Skeletal muscle tissue (tissue), 4 donors: ENCODE results near the gene CMTM7. TPM values are rescaled to one million over a fixed set of nuclear protein-coding genes. Genes with fewer than 3 reads are reported as not detected.

Source experiments
- H3K27ac ChIP-seq: one replicate; pipeline ENCODE4 v1.7.0; 2013; ENCODE audit warnings: mild to moderate bottlenecking, low read depth, low read length, inconsistent platforms
- H3K27me3 ChIP-seq, 3 donors: one replicate each; pipeline ENCODE4 v1.7.0; 2013; ENCODE audit warnings: low read length in 3 of 3; ENCODE audit not compliant: control insufficient read depth in 3 of 3, insufficient read depth in 3 of 3
- H3K36me3 ChIP-seq, 3 donors: one replicate each; pipeline ENCODE4 v1.7.0; 2013; ENCODE audit warnings: low read length in 3 of 3; ENCODE audit not compliant: control insufficient read depth in 3 of 3, insufficient read depth in 3 of 3
- H3K4me1 ChIP-seq, 3 donors: one replicate each; pipeline ENCODE4 v1.7.0; 2013; ENCODE audit warnings: low read length in 3 of 3, mild to moderate bottlenecking in 3 of 3; ENCODE audit not compliant: control insufficient read depth in 3 of 3, insufficient read depth in 3 of 3
- H3K4me3 ChIP-seq, 3 donors: one replicate each; pipeline ENCODE4 v1.7.0; 2013; ENCODE audit warnings: low read length in 3 of 3
- H3K9ac ChIP-seq, 3 donors: one replicate each; pipeline ENCODE4 v1.7.0; 2013; ENCODE audit warnings: low read length in 3 of 3, mild to moderate bottlenecking in 3 of 3, moderate library complexity in 2 of 3, low read depth in 1 of 3
- H3K9me3 ChIP-seq, 3 donors: one replicate each; pipeline ENCODE4 v1.7.0; 2013; ENCODE audit warnings: low read length in 3 of 3; ENCODE audit not compliant: control insufficient read depth in 3 of 3
- total RNA-seq: library from RNA; depleted of rRNA; stranded (reverse); fragments of >200 nt; gene quantifications from one replicate; pipeline ENCODE4 v1.2.3, GENCODE V29; 2014
- donor health status: Osteomylitis.

The CMTM7 gene
- total RNA-seq, 1 donor from 2014 or later: 3.7 TPM

DNA sequence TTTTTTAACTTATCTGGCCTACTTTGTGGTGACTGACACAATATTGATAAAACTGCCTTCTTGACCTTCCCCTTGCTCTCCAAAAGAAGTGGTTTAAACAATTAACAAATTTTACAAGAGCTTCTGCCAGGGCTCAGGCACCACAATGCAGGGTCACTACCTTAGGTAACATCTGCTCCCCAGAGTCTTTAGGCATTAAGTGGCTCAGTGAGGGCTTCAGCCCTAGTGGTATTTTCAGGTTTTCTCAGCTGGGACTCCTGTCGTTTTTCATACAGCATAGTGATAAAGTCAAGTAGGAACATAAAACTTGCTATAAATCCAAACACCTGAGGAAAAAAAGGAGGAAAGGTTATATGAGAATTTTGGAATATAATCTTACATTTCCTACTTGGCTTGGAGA, 92.1 kb downstream of the CMTM7 start:
- H3K36me3 ChIP-seq: peaks cover 0 to 5% (median 3%) of the 10 kb centered on the region in 3 donors

DNA sequence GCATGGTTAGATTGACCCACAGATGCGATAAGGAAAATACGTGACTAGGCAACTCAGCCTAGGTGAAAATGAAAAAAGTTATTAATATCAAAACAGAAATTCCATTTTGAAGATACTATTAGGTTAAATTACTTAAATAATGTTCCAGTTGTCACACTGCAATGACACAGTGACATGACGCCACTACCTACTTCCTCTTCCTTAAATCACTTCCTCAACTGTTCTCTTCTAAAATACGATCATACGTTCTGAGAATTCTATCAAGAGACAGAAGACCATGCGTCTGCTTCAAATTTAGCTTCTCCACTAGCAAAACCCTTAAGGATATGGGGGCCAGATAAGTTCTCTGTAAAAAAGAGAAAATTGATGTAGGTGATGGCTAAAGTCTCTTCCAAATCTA, 92.8 kb downstream of the CMTM7 start:
- Histone ChIP-seq H3K4me3 (no peak overlapping the region), H3K36me3 (peaks cover 0 to 5% (median 3%) of the 10 kb centered on the region in 3 donors), H3K9ac (no peak overlapping the region), H3K9me3 (no peaks in the 10 kb centered on the region), H3K4me1 (no peaks in the 10 kb centered on the region), H3K27me3 (no peaks in the 10 kb centered on the region), H3K27ac (no peak overlapping the region)

More for the DNA sequence above, 92.1 kb downstream of the CMTM7 start:
- H3K27ac ChIP-seq: no peak overlapping the region
- H3K9ac ChIP-seq: no peak overlapping the region
- no peak overlapping the region for H3K4me3 ChIP-seq
- no peaks in the 10 kb centered on the region for H3K27me3 ChIP-seq
- no peaks in the 10 kb centered on the region for H3K4me1 ChIP-seq
- H3K9me3 ChIP-seq: no peaks in the 10 kb centered on the region

DNA sequence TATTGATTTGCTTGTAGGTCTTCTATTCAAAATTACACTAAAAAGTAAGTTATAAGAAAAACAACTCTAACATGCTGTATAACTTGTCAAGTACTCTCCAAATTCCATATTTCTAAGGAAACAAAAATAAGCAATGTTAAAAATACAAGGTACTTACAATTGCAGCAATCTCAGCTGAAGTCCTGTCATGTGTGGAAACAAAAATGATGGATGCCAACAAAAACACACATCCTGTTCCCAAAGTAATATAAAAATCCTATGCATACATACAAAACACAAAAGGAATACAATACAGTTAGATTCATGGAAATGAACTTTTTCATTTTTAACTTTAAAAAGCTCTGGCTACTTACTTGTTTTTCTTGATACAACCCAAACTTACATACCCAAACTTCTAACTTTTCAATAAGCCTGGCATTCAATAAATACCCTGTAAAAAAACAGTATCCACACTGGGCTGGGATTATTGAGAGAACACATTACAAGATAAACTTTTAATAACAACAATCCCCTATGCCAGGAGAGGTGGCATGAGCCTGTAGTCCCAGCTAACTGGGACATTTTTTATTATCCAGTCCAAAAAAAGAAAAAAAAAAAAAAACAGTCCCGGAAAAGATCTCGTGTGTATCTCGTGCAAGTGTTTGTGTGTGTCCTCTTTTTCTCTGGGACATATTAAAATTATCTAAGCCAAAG, 96.3 kb downstream of the CMTM7 start:
- H3K36me3 ChIP-seq: peaks cover 0 to 3% (median 3%) of the 10 kb centered on the region in 3 donors
- no peak overlapping the region for H3K4me3 ChIP-seq
- H3K4me1 ChIP-seq: no peaks in the 10 kb centered on the region
- no peaks in the 10 kb centered on the region for H3K9me3 ChIP-seq
- no peak overlapping the region for H3K9ac ChIP-seq
- no peaks in the 10 kb centered on the region for H3K27me3 ChIP-seq
- H3K27ac ChIP-seq: no peak overlapping the region

DNA sequence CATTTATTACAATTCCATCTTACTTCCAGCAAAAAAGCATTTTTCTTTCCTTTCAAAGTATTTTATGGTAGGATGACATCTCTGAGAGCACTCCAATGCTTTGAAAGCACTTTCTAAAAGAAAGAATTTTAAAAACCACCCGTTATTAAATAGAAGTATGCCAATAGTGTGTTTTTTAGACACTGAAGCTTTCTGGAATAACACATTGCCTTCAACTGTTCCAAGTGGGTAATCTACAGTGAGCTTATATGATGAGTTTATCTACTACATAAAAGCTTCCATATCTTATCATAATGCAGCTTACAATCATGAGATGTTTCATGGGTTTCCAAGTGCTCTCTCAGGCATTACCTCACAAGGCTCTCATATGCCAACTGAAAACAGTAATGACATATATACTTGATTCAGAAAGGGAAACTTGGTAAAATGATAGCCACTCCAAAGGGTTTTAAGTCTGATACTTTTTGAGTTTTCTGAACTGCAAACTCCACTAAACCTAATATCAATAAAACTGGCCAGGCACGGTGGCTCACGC, 96.9 kb downstream of the CMTM7 start:
- H3K9ac ChIP-seq: no peak overlapping the region
- H3K27ac ChIP-seq: no peak overlapping the region
- H3K27me3 ChIP-seq: no peaks in the 10 kb centered on the region
- H3K4me1 ChIP-seq: no peaks in the 10 kb centered on the region
- peaks cover 0 to 3% (median 3%) of the 10 kb centered on the region in 3 donors for H3K36me3 ChIP-seq
- no peaks in the 10 kb centered on the region for H3K9me3 ChIP-seq
- no peak overlapping the region for H3K4me3 ChIP-seq

DNA sequence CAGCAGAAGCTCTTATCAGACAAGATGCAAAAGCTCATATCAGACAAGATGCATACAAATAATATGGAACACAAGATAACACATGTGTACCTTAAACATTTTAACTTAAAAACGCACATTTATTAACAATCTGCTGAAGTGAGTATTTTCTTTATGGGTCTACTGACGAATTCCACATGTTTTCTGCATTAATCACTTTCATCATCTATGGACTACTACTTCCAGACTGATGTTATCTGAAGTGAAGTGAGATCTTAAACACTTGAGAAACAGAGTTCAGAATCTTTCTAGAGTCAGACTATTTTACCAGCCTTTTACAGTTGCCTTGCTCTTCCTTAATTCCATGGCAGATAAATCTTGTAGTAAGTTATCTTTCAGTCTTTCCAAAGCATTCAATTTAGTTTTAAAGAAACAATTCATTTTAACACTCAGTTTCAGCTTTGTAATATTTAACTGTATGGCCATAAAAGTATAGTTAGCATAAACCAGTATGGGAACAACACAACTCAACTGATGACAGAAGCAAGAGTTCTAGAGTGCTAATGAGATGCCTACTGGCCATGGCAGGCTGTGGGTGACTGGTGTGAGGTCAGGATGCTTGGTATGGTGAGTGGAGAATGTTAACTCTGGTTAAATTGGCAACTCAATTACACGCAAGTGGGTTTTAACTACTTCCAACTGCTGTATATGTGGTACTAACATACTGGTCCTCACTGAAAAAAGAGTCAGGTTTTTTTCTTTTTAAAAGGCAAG, 101.2 kb downstream of the CMTM7 start:
- H3K4me1 ChIP-seq: peaks cover 0 to 5% (median 0%) of the 10 kb centered on the region in 3 donors
- no peak overlapping the region for H3K9ac ChIP-seq

DNA sequence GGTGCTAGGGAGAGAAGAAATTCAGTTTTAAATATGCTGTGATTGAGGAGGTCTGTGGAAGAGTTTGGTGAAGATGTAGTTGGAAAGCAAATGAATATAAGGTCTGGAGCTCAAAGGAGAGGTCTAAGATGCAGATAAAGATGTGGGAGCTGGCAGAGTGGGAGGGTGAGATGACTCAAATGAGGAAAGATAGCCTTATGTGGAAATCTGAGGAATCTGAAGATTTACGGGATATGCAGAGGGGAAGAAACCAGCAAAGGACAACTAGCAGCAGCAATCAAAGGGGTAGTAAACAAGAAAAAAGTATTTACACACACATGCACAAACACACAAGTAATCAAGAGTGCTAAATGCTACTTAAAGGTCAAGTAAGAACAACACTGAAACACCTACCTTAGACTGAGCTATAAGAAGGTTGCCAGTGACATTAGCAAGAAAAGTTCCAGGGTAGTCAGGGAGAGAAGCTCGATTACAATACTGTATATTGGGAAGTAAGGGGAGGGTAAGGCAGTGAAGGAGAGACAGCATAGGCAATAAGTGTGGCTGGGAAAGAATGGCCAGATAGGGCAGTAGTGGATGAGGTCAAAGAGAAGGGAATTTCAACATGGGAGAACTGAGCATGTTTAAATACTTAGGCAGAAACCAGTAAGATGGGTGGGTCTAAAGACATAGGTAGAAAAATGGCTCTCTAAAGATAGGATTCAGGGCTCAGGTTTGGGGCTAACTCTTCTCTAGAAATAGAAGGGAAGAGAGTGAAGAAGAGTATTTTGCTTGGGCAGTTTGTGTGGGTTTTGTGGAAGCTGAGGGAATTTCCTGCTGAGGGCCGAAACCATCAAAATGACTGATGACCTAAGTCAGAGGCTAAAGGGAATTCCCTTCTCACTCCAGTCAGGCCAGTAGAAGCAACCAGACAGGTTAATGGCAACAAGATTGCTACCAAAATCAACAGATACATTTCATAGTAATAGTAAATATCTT, 102.1 kb downstream of the CMTM7 start:
- Histone ChIP-seq H3K9ac (no peak overlapping the region), H3K36me3 (no peaks in the 10 kb centered on the region), H3K27ac (no peak overlapping the region), H3K9me3 (no peaks in the 10 kb centered on the region), H3K4me1 (peaks cover 0 to 5% (median 0%) of the 10 kb centered on the region in 3 donors), H3K4me3 (no peak overlapping the region), H3K27me3 (no peaks in the 10 kb centered on the region)

More for the DNA sequence above, 101.2 kb downstream of the CMTM7 start:
- H3K36me3 ChIP-seq: no peaks in the 10 kb centered on the region
- H3K27ac ChIP-seq: no peak overlapping the region
- H3K9me3 ChIP-seq: no peaks in the 10 kb centered on the region
- no peak overlapping the region for H3K4me3 ChIP-seq
- H3K27me3 ChIP-seq: no peaks in the 10 kb centered on the region

DNA sequence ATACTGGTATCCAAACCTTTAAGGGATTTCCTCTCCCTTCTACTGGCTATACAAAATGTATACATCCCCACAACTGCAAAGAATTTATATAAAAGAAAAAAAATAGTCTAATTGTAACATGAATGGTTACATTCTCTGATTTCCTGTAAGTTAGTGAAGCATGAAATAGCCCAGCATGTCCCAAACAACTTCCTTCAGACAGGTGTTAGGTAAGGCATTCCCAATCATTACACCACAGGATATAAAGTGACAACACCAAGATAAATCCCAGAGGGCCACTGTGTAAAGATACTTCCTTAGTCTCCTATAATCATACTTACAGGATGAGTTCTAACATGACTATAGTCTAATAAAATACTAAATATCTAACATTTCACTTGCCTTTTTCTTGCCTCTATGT, 103.4 kb downstream of the CMTM7 start:
- H3K9me3 ChIP-seq: no peaks in the 10 kb centered on the region
- H3K27ac ChIP-seq: no peak overlapping the region
- no peak overlapping the region for H3K9ac ChIP-seq
- peaks cover 0 to 2% (median 0%) of the 10 kb centered on the region in 3 donors for H3K36me3 ChIP-seq
- H3K4me1 ChIP-seq: peaks cover 0 to 5% (median 0%) of the 10 kb centered on the region in 3 donors
- H3K27me3 ChIP-seq: no peaks in the 10 kb centered on the region
- H3K4me3 ChIP-seq: no peak overlapping the region

DNA sequence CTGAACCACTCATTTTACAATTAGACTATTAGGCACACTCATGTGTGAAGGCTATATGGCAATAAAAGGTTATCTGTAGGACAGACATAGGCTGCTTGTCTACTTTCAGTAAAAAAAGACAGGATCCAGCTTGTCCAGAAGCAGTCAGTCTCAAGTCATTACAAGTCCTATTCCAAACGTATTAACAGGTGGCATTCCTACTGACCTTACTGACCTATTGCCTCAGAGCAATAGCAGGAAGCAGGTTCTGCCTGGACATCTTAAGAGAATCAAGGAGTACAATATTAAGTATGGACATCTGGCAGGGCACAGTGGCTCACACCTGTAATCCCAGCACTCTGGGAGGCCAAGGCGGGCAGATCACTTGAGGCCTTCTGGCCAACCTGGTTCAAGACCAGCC, 104.0 kb downstream of the CMTM7 start:
- Histone ChIP-seq H3K36me3 (peaks cover 0 to 2% (median 0%) of the 10 kb centered on the region in 3 donors), H3K9ac (no peak overlapping the region), H3K4me1 (peaks cover 0 to 5% (median 0%) of the 10 kb centered on the region in 3 donors), H3K27ac (no peak overlapping the region), H3K27me3 (no peaks in the 10 kb centered on the region), H3K4me3 (no peak overlapping the region), H3K9me3 (no peaks in the 10 kb centered on the region)

DNA sequence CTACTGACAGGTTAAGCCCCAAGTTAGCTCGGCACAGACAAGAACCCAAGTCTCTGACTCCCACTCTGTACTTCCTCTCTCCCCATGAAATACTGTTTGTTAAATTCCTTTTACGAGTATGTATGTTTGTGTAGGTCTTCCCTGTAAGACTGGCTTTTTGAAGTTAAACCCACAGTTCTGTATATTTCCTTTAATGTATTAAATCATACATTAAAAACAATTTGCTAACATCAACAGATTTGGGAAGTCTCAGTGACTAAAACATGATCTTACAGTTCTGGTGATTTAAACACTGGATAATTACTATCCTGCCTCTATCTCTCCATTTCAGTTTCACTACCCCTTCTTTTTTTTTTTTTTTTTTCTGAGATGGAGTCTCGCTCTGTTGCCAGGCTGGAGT, 106.6 kb downstream of the CMTM7 start:
- H3K9me3 ChIP-seq: no peaks in the 10 kb centered on the region
- H3K4me3 ChIP-seq: no peak overlapping the region
- peaks cover 0 to 2% (median 0%) of the 10 kb centered on the region in 3 donors for H3K36me3 ChIP-seq
- H3K9ac ChIP-seq: no peak overlapping the region
- peaks cover 2 to 13% (median 5%) of the 10 kb centered on the region in 3 donors for H3K4me1 ChIP-seq
- no peak overlapping the region for H3K27ac ChIP-seq
- no peaks in the 10 kb centered on the region for H3K27me3 ChIP-seq
